Measurements from ENCODE around the gene NELL1.

- TF ChIP-seq CTCF (IDR thresholded peaks at IDR 0.05): no peak
- no peak for TF ChIP-seq POLR2AphosphoS5 (IDR thresholded peaks at IDR 0.05; ENCODE audit: low read depth, low read length)
These were observed 50.4 kb downstream of the NELL1 start for GRCh38 chr11:20719821-20720220.
